HepG2 (cell line): ENCODE measurements around the gene TXNL4A. TPM values are rescaled to one million over a fixed set of nuclear protein-coding genes. Genes with fewer than 3 reads are reported as not detected.

Source experiments
- ATAC-seq: fragments of 200-7000 bp; cut with Tn5 transposase; 3 replicates; pipeline ENCODE4 v1.9.1; 2020; ENCODE audit warnings: mild to moderate bottlenecking, moderate library complexity
- BruUV-seq: library from RNA; stranded (reverse); fragments of 400-500 nt; replicated peaks from 2 replicates; lab custom pipeline; 2021; lab: Mats Ljungman, UMichigan
- CTCF ChIA-PET: fragments of 300-600 bp; formaldehyde crosslinking; extraction: SDS; loops from one replicate; lab custom pipeline; 2021; ENCODE audit warnings: low total read pairs, inconsistent platforms, low intra/inter-chr PET ratio; lab: Yijun Ruan, JAX
- POLR2A ChIA-PET: fragments of 350-600 bp; sonication (Branson Sonifier 250); formaldehyde crosslinking; loops from one replicate; lab custom pipeline; 2020; ENCODE audit warnings: antibody characterized with exemption, inconsistent platforms; lab: Yijun Ruan, JAX
- DNase-seq: peaks from one replicate; pipeline ENCODE4 v3.0.0-alpha.2; 2015; ENCODE audit warnings: low spot score
- FAIRE-seq: peaks from 3 replicates; lab custom pipeline; 2011; peaks lifted over from hg19 to GRCh38; lab: Jason Lieb, UNC
- H2AFZ ChIP-seq: one replicate; pipeline ENCODE4 v1.6.1; 2011; ENCODE audit warnings: low read length, inconsistent platforms
- H3K27ac ChIP-seq: fragments of 300-600 bp; 3 replicates; pipeline ENCODE4 v1.8.0; 2011; ENCODE audit warnings: mixed run types, mild to moderate bottlenecking, mixed read lengths, low read length, inconsistent platforms; ENCODE audit not compliant: insufficient read depth; ENCODE audit errors: extremely low read length
- H3K27me3 ChIP-seq, 2 experiments: fragments of 200-600 bp in 1 of 2; 2 replicates in 1 of 2; 3 replicates in 1 of 2; pipeline versions ENCODE4 v1.6.0 to v1.8.0; 2011; ENCODE audit warnings: low read length in 2 of 2, mild to moderate bottlenecking in 2 of 2, moderate library complexity in 2 of 2, inconsistent platforms in 1 of 2; ENCODE audit not compliant: insufficient read depth in 2 of 2, control insufficient read depth in 1 of 2
- H3K36me3 ChIP-seq, 2 experiments: fragments of 200-600 bp in 1 of 2; replicated peaks in 1 of 2; 2 replicates in 1 of 2; 3 replicates in 1 of 2; pipeline versions ENCODE4 v1.5.1 to v1.8.0; 2011; ENCODE audit warnings: low read length in 2 of 2, inconsistent platforms in 1 of 2; ENCODE audit not compliant: insufficient read depth in 2 of 2, control insufficient read depth in 1 of 2
- H3K4me1 ChIP-seq: 2 replicates; pipeline ENCODE4 v1.5.1; 2012; ENCODE audit warnings: low read length, inconsistent platforms; ENCODE audit not compliant: insufficient read depth
- H3K4me2 ChIP-seq: 2 replicates; pipeline ENCODE4 v1.6.0; 2011; ENCODE audit warnings: low read depth, low read length, inconsistent platforms
- H3K4me3 ChIP-seq, 3 experiments: fragments of 200-600 bp in 1 of 3; sonication (generic), shearing (Covaris generic) in 1 of 3; replicated peaks in 1 of 3; 2 replicates each; pipeline ENCODE4 v1.5.1; 2011 to 2016; ENCODE audit warnings: low read length in 3 of 3, inconsistent platforms in 2 of 3, low read depth in 2 of 3, mild to moderate bottlenecking in 2 of 3, control low read depth in 1 of 3, mixed read lengths in 1 of 3; ENCODE audit not compliant: insufficient read depth in 1 of 3
- H3K79me2 ChIP-seq: one replicate; pipeline ENCODE4 v1.6.1; 2011; ENCODE audit warnings: low read length, inconsistent platforms; ENCODE audit not compliant: insufficient read depth
- H3K9ac ChIP-seq: 2 replicates; pipeline ENCODE4 v1.6.0; 2011; ENCODE audit warnings: mild to moderate bottlenecking, low read depth, low read length, inconsistent platforms; ENCODE audit not compliant: insufficient read depth
- H3K9me3 ChIP-seq: 2 replicates; pipeline ENCODE4 v1.5.1; 2012; ENCODE audit warnings: mild to moderate bottlenecking, low read length
- H4K20me1 ChIP-seq: 2 replicates; pipeline ENCODE4 v1.6.0; 2011; ENCODE audit warnings: inconsistent platforms, mild to moderate bottlenecking, low read length, moderate library complexity; ENCODE audit not compliant: insufficient read depth
- GATAD2A ChIP-seq: IDR thresholded peaks from 2 replicates; pipeline ENCODE4 v1.6.1; 2016
- HMG20A ChIP-seq: IDR thresholded peaks from 2 replicates; pipeline ENCODE4 v1.6.1; 2016; ENCODE audit warnings: borderline replicate concordance
- KLF13 ChIP-seq: sonication (generic); formaldehyde crosslinking; IDR thresholded peaks from 2 replicates; pipeline ENCODE4 v1.4.0; 2020; ENCODE audit warnings: mild to moderate bottlenecking, missing genetic modification reagents
- KLF15 ChIP-seq: sonication (generic); formaldehyde crosslinking; IDR thresholded peaks from 2 replicates; pipeline ENCODE4 v1.8.1; 2023; ENCODE audit warnings: borderline replicate concordance, mild to moderate bottlenecking, inconsistent platforms, missing genetic modification reagents, mixed read lengths
- MATR3 ChIP-seq: sonication (generic); formaldehyde crosslinking; IDR thresholded peaks from 2 replicates; pipeline ENCODE4 v1.4.0; 2020; ENCODE audit warnings: missing genetic modification reagents
- MLLT10 ChIP-seq: sonication (generic); formaldehyde crosslinking; IDR thresholded peaks from 2 replicates; pipeline ENCODE4 v1.4.0; 2020; ENCODE audit warnings: missing genetic modification reagents
- NONO ChIP-seq, 2 experiments: fragments of 450-650 bp in 1 of 2; sonication (generic) in 1 of 2; formaldehyde crosslinking in 1 of 2; IDR thresholded peaks in 1 of 2; conservative IDR thresholded peaks in 1 of 2; 2 replicates each; pipeline versions ENCODE4 v1.6.1 to v1.8.0; 2017 to 2022; ENCODE audit warnings: mild to moderate bottlenecking in 1 of 2, missing genetic modification reagents in 1 of 2, moderate library complexity in 1 of 2
- SCMH1 ChIP-seq: sonication (generic); formaldehyde crosslinking; IDR thresholded peaks from 2 replicates; pipeline ENCODE4 v1.9.0; 2021; ENCODE audit warnings: missing genetic modification reagents, mild to moderate bottlenecking, borderline replicate concordance
- THAP8 ChIP-seq: sonication (generic); formaldehyde crosslinking; IDR thresholded peaks from 2 replicates; pipeline ENCODE4 v1.5.1; 2020; ENCODE audit warnings: missing genetic modification reagents, mild to moderate bottlenecking, borderline replicate concordance
- TRAFD1 ChIP-seq: sonication (generic); formaldehyde crosslinking; IDR thresholded peaks from 2 replicates; pipeline ENCODE4 v1.5.1; 2020; ENCODE audit warnings: missing genetic modification reagents, mild to moderate bottlenecking, borderline replicate concordance
- ZBTB8A ChIP-seq: sonication (generic); formaldehyde crosslinking; IDR thresholded peaks from 2 replicates; pipeline ENCODE4 v1.4.0; 2020; ENCODE audit warnings: mild to moderate bottlenecking, low read depth, missing genetic modification reagents, borderline replicate concordance
- ZNF12 ChIP-seq: sonication (generic); formaldehyde crosslinking; IDR thresholded peaks from 2 replicates; pipeline ENCODE4 v1.5.0; 2020; ENCODE audit warnings: missing genetic modification reagents
- ZNF317 ChIP-seq: sonication (generic); formaldehyde crosslinking; IDR thresholded peaks from 2 replicates; pipeline ENCODE4 v1.5.0; 2020; ENCODE audit warnings: mild to moderate bottlenecking, missing genetic modification reagents
- ZNF468 ChIP-seq: sonication (generic); formaldehyde crosslinking; IDR thresholded peaks from 2 replicates; pipeline ENCODE4 v1.8.0; 2022; ENCODE audit warnings: mild to moderate bottlenecking, moderate library complexity, missing genetic modification reagents
- ZNF513 ChIP-seq: sonication (generic); formaldehyde crosslinking; conservative IDR thresholded peaks from 2 replicates; pipeline ENCODE4 v1.5.0; 2020; ENCODE audit warnings: missing genetic modification reagents
- WGBS: methylation state at CpG from one replicate; pipeline ENCODE4 v1.1.6; 2017; ENCODE audit warnings: low lambda C conversion rate; 5-methylcytosine and 5-hydroxymethylcytosine counted together
- in situ Hi-C: cut with HindIII; loops from 2 replicates; pipeline ENCODE4 v1.10.0; 2017; ENCODE audit warnings: low pct_unique_long_range_greater_than_20kb; ENCODE audit not compliant: extremely low pct_ligation_motif_present
- intact Hi-C: fragments of 100-400 bp; cut with micrococcal nuclease; formaldehyde crosslinking; loops from one replicate; pipeline ENCODE4 v1.10.0; 2022; ENCODE audit not compliant: unreplicated experiment
- polyA plus RNA-seq, 8 experiments: library from polyadenylated mRNA; depleted of rRNA in 3 of 8; stranded (reverse) in 7 of 8; unstranded in 1 of 8; fragments of >200 nt; fragmentation: Illumina TruSeq in 4 of 8; extraction: Trizol in 4 of 8; gene quantifications; 2 replicates each; pipeline versions ENCODE4 v1.2.1 to v1.2.3, GENCODE V29; 2011 to 2016; ENCODE audit warnings: low read depth in 4 of 8, missing spikeins in 1 of 8, mixed read lengths in 1 of 8; ENCODE audit not compliant: insufficient read depth in 1 of 8
- total RNA-seq, 5 experiments: library from RNA; depleted of rRNA; stranded (reverse); fragments of >200 nt; fragmentation: Illumina TruSeq; extraction: Trizol; gene quantifications; 2 replicates each; pipeline ENCODE4 v1.2.3, GENCODE V29; 2016; ENCODE audit warnings: low read depth in 1 of 5

Gene TXNL4A
- total and polyA plus RNA-seq, 2 of the 13 experiments (the other 11 are each of a cell fraction or from before 2014, with no cell fraction given) = 172 to 202 TPM

- H3K9ac ChIP-seq = no peak overlapping the region
- intact Hi-C loops (no loop called here), in situ Hi-C loops (loop anchor here (10.0 kb wide), 1 partner anchor 175 kb away; the partner anchor contains the start of gene ADNP2)
- H3K36me3 ChIP-seq = peaks cover 6 to 37% of the 10 kb centered on the region in 2 experiments
- H3K9me3 ChIP-seq = peaks cover 11% of the 10 kb centered on the region
- peaks cover 21% of the 10 kb centered on the region for H3K4me1 ChIP-seq
- no peak overlapping the region for H3K4me2 ChIP-seq
- TF ChIP-seq HMG20A (CRISPR knock-in tag) = no peak
- peak; percentile 100 for TF ChIP-seq ZNF317 (CRISPR knock-in tag)
- H4K20me1 ChIP-seq = peaks cover 50% of the 10 kb centered on the region
- WGBS = 95% methylated on average over 2 of the region's 2 CpGs
- peaks cover 76% of the 10 kb centered on the region for H3K79me2 ChIP-seq
- FAIRE-seq (no peak), ATAC-seq (no peak), DNase-seq (no peak)
- ChIA-PET CTCF (no interaction called here), POLR2A (no interaction called here)
- BruUV-seq = no TSS peak
- no peak overlapping the region for H3K27ac ChIP-seq
- no peak overlapping the region for H3K4me3 ChIP-seq
- H3K27me3 ChIP-seq = no peaks in the 10 kb centered on the region
- H2AFZ ChIP-seq = no peak overlapping the region
Measured at GRCh38 chr18:79930020-79930642, 58.2 kb downstream of the TXNL4A start.

GRCh38 chr18:79928563-79928960 is 59.8 kb downstream of the TXNL4A start:
- DNase-seq (no peak), ATAC-seq (no peak), FAIRE-seq (no peak)
- intact Hi-C loops = no loop called here
- no peak overlapping the region for H3K4me3 ChIP-seq
- no peak overlapping the region for H2AFZ ChIP-seq
- POLR2A ChIA-PET = no interaction called here
- in situ Hi-C loops = no loop called here
- CTCF ChIA-PET = no interaction called here
- H3K79me2 ChIP-seq = peaks cover 79% of the 10 kb centered on the region
- no peaks in the 10 kb centered on the region for H3K27me3 ChIP-seq
- H3K27ac ChIP-seq = no peak overlapping the region
- WGBS = 100% methylated on average over 6 of the region's 9 CpGs
- no TSS peak for BruUV-seq
- H4K20me1 ChIP-seq = peaks cover 58% of the 10 kb centered on the region
- H3K9ac ChIP-seq = no peak overlapping the region
- H3K9me3 ChIP-seq = peaks cover 11% of the 10 kb centered on the region
- H3K4me2 ChIP-seq = no peak overlapping the region
- H3K36me3 ChIP-seq = peaks cover 9 to 49% of the 10 kb centered on the region in 2 experiments
- H3K4me1 ChIP-seq = peaks cover 6% of the 10 kb centered on the region
- no peak for TF ChIP-seq ZBTB8A (CRISPR knock-in tag)
- no peak for TF ChIP-seq TRAFD1 (CRISPR knock-in tag)
- TF ChIP-seq THAP8 (CRISPR knock-in tag) = no peak
- no peak for TF ChIP-seq NONO (IDR thresholded peaks at IDR 0.05)
- TF ChIP-seq NONO (CRISPR knock-in tag; conservative IDR thresholded peaks at IDR 0.05) = no peak
- TF ChIP-seq KLF13 (CRISPR knock-in tag) = no peak
- no peak for TF ChIP-seq GATAD2A (CRISPR knock-in tag)
- TF ChIP-seq SCMH1 (CRISPR knock-in tag) = no peak
- TF ChIP-seq ZNF468 (CRISPR knock-in tag) = no peak
- TF ChIP-seq MLLT10 (CRISPR knock-in tag) = no peak
- no peak for TF ChIP-seq ZNF12
- no peak for TF ChIP-seq KLF15 (CRISPR knock-in tag)
- no peak for TF ChIP-seq ZNF513 (CRISPR knock-in tag)
- TF ChIP-seq MATR3 = no peak
